Measurements from ENCODE around the gene SEMA5B.

DNA sequence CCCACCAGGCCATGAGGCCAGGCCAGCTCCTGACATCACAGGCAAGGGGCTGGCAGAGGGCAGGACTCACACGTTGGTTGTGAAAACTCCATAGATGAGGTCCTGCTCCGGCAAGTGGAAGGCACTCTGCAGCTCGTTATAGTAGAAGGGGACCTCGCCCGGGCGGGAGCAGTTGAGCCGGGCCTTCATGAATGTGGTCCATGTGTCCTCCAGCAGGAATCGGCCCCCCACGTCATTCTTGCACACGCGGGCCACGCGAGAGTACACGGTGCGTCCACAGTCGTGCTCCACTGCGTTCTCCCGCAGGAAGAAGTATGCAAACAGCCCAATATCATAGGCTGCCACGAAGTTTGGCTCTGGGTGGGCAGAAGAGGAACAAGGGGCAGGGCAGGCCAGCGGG is 101.2 kb downstream of the SEMA5B start:
- TF ChIP-seq, protein P1, sequence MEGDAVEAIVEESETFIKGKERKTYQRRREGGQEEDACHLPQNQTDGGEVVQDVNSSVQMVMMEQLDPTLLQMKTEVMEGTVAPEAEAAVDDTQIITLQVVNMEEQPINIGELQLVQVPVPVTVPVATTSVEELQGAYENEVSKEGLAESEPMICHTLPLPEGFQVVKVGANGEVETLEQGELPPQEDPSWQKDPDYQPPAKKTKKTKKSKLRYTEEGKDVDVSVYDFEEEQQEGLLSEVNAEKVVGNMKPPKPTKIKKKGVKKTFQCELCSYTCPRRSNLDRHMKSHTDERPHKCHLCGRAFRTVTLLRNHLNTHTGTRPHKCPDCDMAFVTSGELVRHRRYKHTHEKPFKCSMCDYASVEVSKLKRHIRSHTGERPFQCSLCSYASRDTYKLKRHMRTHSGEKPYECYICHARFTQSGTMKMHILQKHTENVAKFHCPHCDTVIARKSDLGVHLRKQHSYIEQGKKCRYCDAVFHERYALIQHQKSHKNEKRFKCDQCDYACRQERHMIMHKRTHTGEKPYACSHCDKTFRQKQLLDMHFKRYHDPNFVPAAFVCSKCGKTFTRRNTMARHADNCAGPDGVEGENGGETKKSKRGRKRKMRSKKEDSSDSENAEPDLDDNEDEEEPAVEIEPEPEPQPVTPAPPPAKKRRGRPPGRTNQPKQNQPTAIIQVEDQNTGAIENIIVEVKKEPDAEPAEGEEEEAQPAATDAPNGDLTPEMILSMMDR (conservative IDR thresholded peaks at IDR 0.05; ENCODE audit: low read length) = no peak
- TF ChIP-seq EZH2phosphoT487 (IDR thresholded peaks at IDR 0.05; ENCODE audit: borderline replicate concordance, low read depth, low read length) = no peak
